ENCODE results near the gene OR2V1.

GRCh38 chr5:181114844-181115778 lies 15.9 kb downstream of the OR2V1 start:
- TF ChIP-seq POLR2A (IDR thresholded peaks at IDR 0.05; ENCODE audit: insufficient read depth in 1 of 2, low read depth in 2 of 2, low read length in 2 of 2) (no peak), MXI1 (IDR thresholded peaks at IDR 0.05; ENCODE audit: borderline replicate concordance, low read depth, low read length) (no peak), MYC (CRISPR knock-in tag; IDR thresholded peaks at IDR 0.05; ENCODE audit: borderline replicate concordance) (no peak), EZH2 (conservative IDR thresholded peaks at IDR 0.05; ENCODE audit: low read depth, low read length) (no peak), POLR2AphosphoS5 (IDR thresholded peaks at IDR 0.05; ENCODE audit: low read depth, low read length) (no peak), EP300 (IDR thresholded peaks at IDR 0.05; ENCODE audit: low read depth in 2 of 2, low read length in 2 of 2) (no peak), EP300 (CRISPR knock-in tag; IDR thresholded peaks at IDR 0.05; ENCODE audit: borderline replicate concordance) (no peak), ZNF687 (CRISPR knock-in tag; IDR thresholded peaks at IDR 0.05) (no peak)
- TF ChIP-seq, protein P1, sequence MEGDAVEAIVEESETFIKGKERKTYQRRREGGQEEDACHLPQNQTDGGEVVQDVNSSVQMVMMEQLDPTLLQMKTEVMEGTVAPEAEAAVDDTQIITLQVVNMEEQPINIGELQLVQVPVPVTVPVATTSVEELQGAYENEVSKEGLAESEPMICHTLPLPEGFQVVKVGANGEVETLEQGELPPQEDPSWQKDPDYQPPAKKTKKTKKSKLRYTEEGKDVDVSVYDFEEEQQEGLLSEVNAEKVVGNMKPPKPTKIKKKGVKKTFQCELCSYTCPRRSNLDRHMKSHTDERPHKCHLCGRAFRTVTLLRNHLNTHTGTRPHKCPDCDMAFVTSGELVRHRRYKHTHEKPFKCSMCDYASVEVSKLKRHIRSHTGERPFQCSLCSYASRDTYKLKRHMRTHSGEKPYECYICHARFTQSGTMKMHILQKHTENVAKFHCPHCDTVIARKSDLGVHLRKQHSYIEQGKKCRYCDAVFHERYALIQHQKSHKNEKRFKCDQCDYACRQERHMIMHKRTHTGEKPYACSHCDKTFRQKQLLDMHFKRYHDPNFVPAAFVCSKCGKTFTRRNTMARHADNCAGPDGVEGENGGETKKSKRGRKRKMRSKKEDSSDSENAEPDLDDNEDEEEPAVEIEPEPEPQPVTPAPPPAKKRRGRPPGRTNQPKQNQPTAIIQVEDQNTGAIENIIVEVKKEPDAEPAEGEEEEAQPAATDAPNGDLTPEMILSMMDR (CRISPR knock-in tag; IDR thresholded peaks at IDR 0.05): no peak
- TF ChIP-seq, protein P2, sequence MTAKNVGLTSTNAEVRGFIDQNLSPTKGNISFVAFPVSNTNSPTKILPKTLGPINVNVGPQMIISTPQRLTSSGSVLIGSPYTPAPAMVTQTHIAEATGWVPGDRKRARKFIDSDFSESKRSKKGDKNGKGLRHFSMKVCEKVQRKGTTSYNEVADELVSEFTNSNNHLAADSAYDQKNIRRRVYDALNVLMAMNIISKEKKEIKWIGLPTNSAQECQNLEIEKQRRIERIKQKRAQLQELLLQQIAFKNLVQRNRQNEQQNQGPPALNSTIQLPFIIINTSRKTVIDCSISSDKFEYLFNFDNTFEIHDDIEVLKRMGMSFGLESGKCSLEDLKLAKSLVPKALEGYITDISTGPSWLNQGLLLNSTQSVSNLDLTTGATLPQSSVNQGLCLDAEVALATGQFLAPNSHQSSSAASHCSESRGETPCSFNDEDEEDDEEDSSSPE (CRISPR knock-in tag; IDR thresholded peaks at IDR 0.05): no peak
